K562 (cell line): Measurements from ENCODE around the gene SFTPA2. TPM values are rescaled to one million over a fixed set of nuclear protein-coding genes. Genes with fewer than 3 reads are reported as not detected.
"Not testable (repeated sequence)": the region's sequence is repeated elsewhere in the genome, so short reads cannot be mapped to it uniquely, and the experiment has no call there.

ENCODE experiments used
- ATAC-seq: fragments of 200-7000 bp; cut with Tn5 transposase; 3 replicates; pipeline ENCODE4 v1.9.1; 2020; ENCODE audit warnings: moderate library complexity
- BruUV-seq: library from RNA; stranded (reverse); fragments of 400-500 nt; replicated peaks from 2 replicates; lab custom pipeline; 2021; lab: Mats Ljungman, UMichigan
- CTCF ChIA-PET: fragments of 300-600 bp; formaldehyde crosslinking; extraction: SDS; loops from one replicate; lab custom pipeline; 2021; ENCODE audit warnings: low intra/inter-chr PET ratio; lab: Yijun Ruan, JAX
- POLR2A ChIA-PET: fragments of 300-600, 350-650 bp; sonication (Branson Sonifier 250); formaldehyde crosslinking; extraction: SDS; loops from one replicate; lab custom pipeline; 2021; ENCODE audit warnings: antibody characterized with exemption, inconsistent platforms; lab: Yijun Ruan, JAX
- DNase-seq, 4 experiments: peaks; one replicate each; pipeline versions ENCODE4 v3.0.0 to v3.0.0-alpha.2; 2011 to 2018; ENCODE audit warnings: low spot score in 3 of 4, mixed read lengths in 3 of 4; ENCODE audit errors: extremely low read depth in 1 of 4
- FAIRE-seq: peaks from 2 replicates; lab custom pipeline; 2011; peaks lifted over from hg19 to GRCh38; lab: Jason Lieb, UNC
- H2AFZ ChIP-seq: 2 replicates; pipeline ENCODE4 v1.6.0; 2011; ENCODE audit warnings: low read depth, low read length, control low read depth, inconsistent platforms
- H3K27ac ChIP-seq: fragments of 200-600 bp; 3 replicates; pipeline ENCODE4 v1.8.0; 2011; ENCODE audit warnings: low read depth, mild to moderate bottlenecking, control low read depth, inconsistent platforms, low read length, moderate library complexity, mixed read lengths; ENCODE audit errors: extremely low read depth
- H3K27me3 ChIP-seq, 2 experiments: fragments of 300-600 bp in 1 of 2; 2 replicates in 1 of 2; 3 replicates in 1 of 2; pipeline versions ENCODE4 v1.6.0 to v1.8.0; 2011; ENCODE audit warnings: inconsistent platforms in 2 of 2, low read length in 2 of 2, mild to moderate bottlenecking in 1 of 2, mixed read lengths in 1 of 2, moderate library complexity in 1 of 2; ENCODE audit not compliant: control insufficient read depth in 2 of 2, insufficient read depth in 2 of 2
- H3K36me3 ChIP-seq: fragments of 300-600 bp; 3 replicates; pipeline ENCODE4 v1.8.0; 2011; ENCODE audit warnings: mild to moderate bottlenecking, low read length, inconsistent platforms; ENCODE audit not compliant: control insufficient read depth, insufficient read depth
- H3K4me1 ChIP-seq, 2 experiments: fragments of 200-600 bp in 1 of 2; replicated peaks in 1 of 2; 2 replicates in 1 of 2; 3 replicates in 1 of 2; pipeline versions ENCODE4 v1.5.1 to v1.8.0; 2011; ENCODE audit warnings: inconsistent platforms in 2 of 2, low read length in 2 of 2, mild to moderate bottlenecking in 1 of 2, mixed read lengths in 1 of 2, moderate library complexity in 1 of 2; ENCODE audit not compliant: control insufficient read depth in 2 of 2, insufficient read depth in 2 of 2
- H3K4me2 ChIP-seq: 2 replicates; pipeline ENCODE4 v1.6.1; 2011; ENCODE audit warnings: low read length, control low read depth, inconsistent platforms, mixed read lengths; ENCODE audit not compliant: insufficient read depth
- H3K4me3 ChIP-seq: fragments of 200-600 bp; sonication (generic), shearing (Covaris generic); 2 replicates; pipeline ENCODE4 v1.5.1; 2016; ENCODE audit warnings: control low read depth, inconsistent platforms
- H3K79me2 ChIP-seq: fragments of 200-600 bp; 3 replicates; pipeline ENCODE4 v1.8.0; 2011; ENCODE audit warnings: low read length, inconsistent platforms; ENCODE audit not compliant: control insufficient read depth, insufficient read depth
- H3K9ac ChIP-seq, 2 experiments: 2 replicates each; pipeline versions ENCODE4 v1.6.0 to v1.6.1; 2011; ENCODE audit warnings: low read depth in 2 of 2, low read length in 2 of 2, control low read depth in 1 of 2, inconsistent platforms in 1 of 2, mild to moderate bottlenecking in 1 of 2, mixed read lengths in 1 of 2; ENCODE audit not compliant: insufficient read depth in 1 of 2
- H3K9me1 ChIP-seq: one replicate; pipeline ENCODE4 v1.6.0; 2011; ENCODE audit warnings: inconsistent platforms, mild to moderate bottlenecking, low read length, moderate library complexity; ENCODE audit not compliant: control insufficient read depth, insufficient read depth
- H3K9me3 ChIP-seq: replicated peaks from 2 replicates; pipeline ENCODE4 v1.5.1; 2011; ENCODE audit warnings: low read depth, low read length, inconsistent platforms; ENCODE audit not compliant: control insufficient read depth, insufficient read depth
- H4K20me1 ChIP-seq: replicated peaks from 2 replicates; pipeline ENCODE4 v1.6.1; 2011; ENCODE audit warnings: low read length, inconsistent platforms, mixed read lengths; ENCODE audit not compliant: control insufficient read depth, insufficient read depth
- C11orf30 ChIP-seq: fragments of 450-650 bp; IDR thresholded peaks from 2 replicates; pipeline ENCODE4 v1.6.1; 2016; ENCODE audit warnings: low read depth, mild to moderate bottlenecking
- NFIC ChIP-seq: fragments of 450-650 bp; IDR thresholded peaks from 2 replicates; pipeline ENCODE4 v1.6.1; 2017; ENCODE audit warnings: mild to moderate bottlenecking, inconsistent platforms
- NR2C1 ChIP-seq, 2 experiments: fragments of 450-650 bp; IDR thresholded peaks; 2 replicates each; pipeline ENCODE4 v1.6.1; 2017; ENCODE audit warnings: mild to moderate bottlenecking in 2 of 2, antibody characterized with exemption in 1 of 2, inconsistent platforms in 1 of 2, missing compliant biosample characterization in 1 of 2, missing genetic modification characterization in 1 of 2
- NR2C2 ChIP-seq, 2 experiments: fragments of 200-800 bp in 1 of 2; sonication (Bioruptor generic) in 1 of 2; sonication (generic) in 1 of 2; formaldehyde crosslinking in 1 of 2; IDR thresholded peaks; 2 replicates each; pipeline versions ENCODE4 v1.6.1 to v1.8.0; 2016 to 2022; ENCODE audit warnings: mild to moderate bottlenecking in 1 of 2, missing compliant biosample characterization in 1 of 2, missing genetic modification characterization in 1 of 2, missing genetic modification reagents in 1 of 2
- ZNF121 ChIP-seq: sonication (generic); formaldehyde crosslinking; conservative IDR thresholded peaks from 2 replicates; pipeline ENCODE4 v1.8.0; 2022; ENCODE audit warnings: missing genetic modification reagents
- ZNF316 ChIP-seq: fragments of 450-650 bp; IDR thresholded peaks from 2 replicates; pipeline ENCODE4 v1.6.1; 2016
- WGBS: fragments of 100-300 bp; shearing (Covaris generic); methylation state at CpG from one replicate; pipeline ENCODE4 v1.1.6; 2016; ENCODE audit warnings: low coverage, mixed read lengths; ENCODE audit not compliant: insufficient coverage; ENCODE audit errors: missing lambda C conversion rate; 5-methylcytosine and 5-hydroxymethylcytosine counted together
- in situ Hi-C: fragments of 300-500 bp; cut with MboI; formaldehyde crosslinking; loops from 4 replicates; pipeline ENCODE4 v1.15.0; 2018; ENCODE audit warnings: inconsistent platforms, mixed read lengths
- intact Hi-C: fragments of 100-400 bp; cut with micrococcal nuclease; formaldehyde crosslinking; loops from 2 replicates; pipeline ENCODE4 v1.14.2; 2022
- polyA plus RNA-seq, 8 experiments: library from polyadenylated mRNA; depleted of rRNA in 4 of 8; stranded (reverse) in 5 of 8; unstranded in 3 of 8; fragments of >200 nt; fragmentation: Nextera tagmentation in 2 of 8; fragmentation: Illumina TruSeq in 1 of 8; extraction: Ambion mirVana in 2 of 8; extraction: Trizol in 1 of 8; gene quantifications; 2 replicates each; pipeline versions ENCODE4 v1.2.1 to v1.2.3, GENCODE V29; 2011 to 2014; ENCODE audit warnings: inconsistent platforms in 1 of 8, missing spikeins in 1 of 8
- total RNA-seq, 7 experiments: library from RNA; depleted of rRNA in 6 of 7; stranded (reverse); fragments of >200 nt in 6 of 7; fragmentation: Illumina TruSeq in 2 of 7; extraction: Trizol in 2 of 7; gene quantifications; 2 replicates each; pipeline versions ENCODE4 v1.2.1 to v1.2.3, GENCODE V29; 2011 to 2021; ENCODE audit warnings: low replicate concordance in 1 of 7
- TF ChIP-seq, protein P1 (sequence below): fragments of 450-650 bp; IDR thresholded peaks from 2 replicates; pipeline ENCODE4 v1.6.1; 2016; ENCODE audit warnings: low read depth, mild to moderate bottlenecking, moderate library complexity

The SFTPA2 gene
- total and polyA plus RNA-seq, 9 of the 15 experiments (the other 6 are each of a cell fraction or from before 2014, with no cell fraction given), result 4.1 TPM; not detected in 8

DNA sequence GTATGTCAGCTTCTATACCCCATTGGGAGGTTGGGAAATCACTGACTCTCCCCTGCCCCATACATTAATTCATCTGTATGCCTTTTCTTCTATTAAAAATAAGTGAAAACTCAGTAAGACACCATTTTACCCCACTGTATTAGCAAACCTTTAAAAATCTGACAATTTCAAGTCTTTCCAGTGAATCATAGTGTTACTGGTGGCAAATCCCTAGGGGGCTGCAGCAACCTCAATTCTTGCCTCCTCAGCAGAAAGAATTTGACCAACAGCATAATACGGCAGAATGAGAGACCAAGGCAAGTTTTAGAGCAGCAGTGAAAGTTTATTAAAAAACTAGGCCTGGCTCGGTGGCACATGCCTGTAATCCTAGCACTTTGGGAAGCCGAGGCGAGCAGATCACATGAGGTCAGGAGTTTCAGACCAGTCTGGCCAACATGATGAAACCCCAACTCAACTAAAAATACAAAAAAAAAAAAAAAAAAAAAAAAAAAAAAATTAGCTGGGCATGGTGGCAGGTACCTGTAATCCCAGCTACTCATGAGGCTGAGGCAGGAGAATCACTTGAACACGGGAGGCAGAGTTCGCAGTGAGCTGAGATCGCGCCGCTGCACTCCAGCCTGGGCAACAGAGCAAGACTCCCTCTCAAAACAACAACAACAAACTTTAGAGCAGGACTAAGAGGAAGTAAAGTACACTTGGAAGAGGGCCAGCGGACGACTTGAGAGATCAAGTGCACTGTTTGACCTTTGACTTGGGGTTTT, 26.9 kb downstream of the SFTPA2 start:
- intact Hi-C loops (loop anchor here (10.0 kb wide), 1 partner anchor 591 kb away; no protein-coding TSS in a partner anchor), in situ Hi-C loops (loop anchor here (5.0 kb wide), 1 partner anchor 694 kb away; no protein-coding TSS in a partner anchor)
- H3K4me3 ChIP-seq; FAIRE-seq; H3K4me1 ChIP-seq; H3K4me2 ChIP-seq; ATAC-seq; H3K79me2 ChIP-seq; H3K27me3 ChIP-seq; H3K9ac ChIP-seq; POLR2A ChIA-PET; H4K20me1 ChIP-seq; H3K9me1 ChIP-seq; H3K27ac ChIP-seq; H3K36me3 ChIP-seq; H2AFZ ChIP-seq; H3K9me3 ChIP-seq; BruUV-seq; CTCF ChIA-PET; TF ChIP-seq NR2C2 (CRISPR knock-in tag; IDR thresholded peaks at IDR 0.05): not testable (repeated sequence)
- peak in 1 of 4 experiments; percentile 27 for DNase-seq
- TF ChIP-seq, protein P1, sequence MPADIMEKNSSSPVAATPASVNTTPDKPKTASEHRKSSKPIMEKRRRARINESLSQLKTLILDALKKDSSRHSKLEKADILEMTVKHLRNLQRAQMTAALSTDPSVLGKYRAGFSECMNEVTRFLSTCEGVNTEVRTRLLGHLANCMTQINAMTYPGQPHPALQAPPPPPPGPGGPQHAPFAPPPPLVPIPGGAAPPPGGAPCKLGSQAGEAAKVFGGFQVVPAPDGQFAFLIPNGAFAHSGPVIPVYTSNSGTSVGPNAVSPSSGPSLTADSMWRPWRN, result peak; percentile 92; the same call in 1 of the 2 replicates
- TF ChIP-seq ZNF316 (0 out of 2 replicates have a peak, but pooled peaks have one; percentile 10), NR2C1 (IDR thresholded peaks at IDR 0.05) (peak; percentile 35; the same call in 1 of the 2 replicates), NR2C1 (tag; IDR thresholded peaks at IDR 0.05) (peak; percentile 62), C11orf30 (peak; percentile 13; the same call in 1 of the 2 replicates), NR2C2 (tag; IDR thresholded peaks at IDR 0.05) (peak; percentile 37; the same call in 1 of the 2 replicates), NFIC (peak; percentile 63), ZNF121 (CRISPR knock-in tag) (peak; percentile 91)
- WGBS, result 10% methylated on average over 11 of the region's 11 CpGs
